Karpas-422 (cell line): ENCODE data around the gene SPATA33. TPM values are rescaled to one million over a fixed set of nuclear protein-coding genes. Genes with fewer than 3 reads are reported as not detected.
"Not testable (repeated sequence)": the region's sequence is repeated elsewhere in the genome, so short reads cannot be mapped to it uniquely, and the experiment has no call there.

Experiments used
- DNase-seq: peaks from one replicate; pipeline ENCODE4 v3.0.0-alpha.2; 2015
- H2AFZ ChIP-seq: fragments of 200-600 bp; sonication (generic); 2 replicates; pipeline ENCODE4 v1.6.1; 2014; ENCODE audit warnings: antibody characterized with exemption, low read length, mixed read lengths
- H3K27ac ChIP-seq: fragments of 200-600 bp; sonication (generic); 2 replicates; pipeline ENCODE4 v1.5.1; 2014; ENCODE audit warnings: mild to moderate bottlenecking, low read length, moderate library complexity
- H3K27me3 ChIP-seq: fragments of 200-600 bp; sonication (generic); 2 replicates; pipeline ENCODE4 v1.6.1; 2014; ENCODE audit warnings: low read length, mixed read lengths
- H3K36me3 ChIP-seq: fragments of 200-600 bp; sonication (generic); 2 replicates; pipeline ENCODE4 v1.6.1; 2014; ENCODE audit warnings: low read length, mixed read lengths; ENCODE audit not compliant: insufficient read depth
- H3K4me1 ChIP-seq: fragments of 200-600 bp; sonication (generic); 2 replicates; pipeline ENCODE4 v1.6.1; 2014; ENCODE audit warnings: mild to moderate bottlenecking, low read length, mixed read lengths
- H3K4me2 ChIP-seq: fragments of 200-600 bp; sonication (generic); 2 replicates; pipeline ENCODE4 v1.6.1; 2014; ENCODE audit warnings: low read length, low read depth, mild to moderate bottlenecking; ENCODE audit not compliant: poor library complexity, severe bottlenecking
- H3K4me3 ChIP-seq: fragments of 200-600 bp; sonication (generic); 2 replicates; pipeline ENCODE4 v1.5.1; 2014; ENCODE audit warnings: mild to moderate bottlenecking, antibody characterized with exemption, low read length, mixed read lengths
- H3K79me2 ChIP-seq: fragments of 200-600 bp; sonication (generic); 2 replicates; pipeline ENCODE4 v1.6.1; 2014; ENCODE audit warnings: mild to moderate bottlenecking, low read length, mixed read lengths
- H3K9ac ChIP-seq: fragments of 200-600 bp; sonication (generic); 2 replicates; pipeline ENCODE4 v1.6.0; 2014; ENCODE audit warnings: low read length
- H3K9me2 ChIP-seq: fragments of 200-600 bp; sonication (generic), shearing (Covaris generic); replicated peaks from 2 replicates; pipeline ENCODE4 v1.6.0; 2014; ENCODE audit warnings: mild to moderate bottlenecking, low read length, moderate library complexity; ENCODE audit not compliant: insufficient read depth
- H3K9me3 ChIP-seq: fragments of 300-700, 200-600 bp; sonication (generic); 2 replicates; pipeline ENCODE4 v1.6.1; 2014; ENCODE audit warnings: low read length, mixed read lengths
- H4K20me1 ChIP-seq: fragments of 200-600 bp; sonication (generic); 2 replicates; pipeline ENCODE4 v1.6.1; 2014; ENCODE audit warnings: mild to moderate bottlenecking, antibody characterized with exemption, low read length, low read depth; ENCODE audit not compliant: insufficient read depth
- total RNA-seq: library from RNA; depleted of rRNA; stranded (reverse); fragments of >200 nt; shearing (Covaris generic); gene quantifications from 2 replicates; pipeline ENCODE4 v1.2.3, GENCODE V29; 2014; ENCODE audit warnings: low replicate concordance

The SPATA33 gene
- total RNA-seq, 1 experiment from 2014 or later, result 5.1 TPM

DNA sequence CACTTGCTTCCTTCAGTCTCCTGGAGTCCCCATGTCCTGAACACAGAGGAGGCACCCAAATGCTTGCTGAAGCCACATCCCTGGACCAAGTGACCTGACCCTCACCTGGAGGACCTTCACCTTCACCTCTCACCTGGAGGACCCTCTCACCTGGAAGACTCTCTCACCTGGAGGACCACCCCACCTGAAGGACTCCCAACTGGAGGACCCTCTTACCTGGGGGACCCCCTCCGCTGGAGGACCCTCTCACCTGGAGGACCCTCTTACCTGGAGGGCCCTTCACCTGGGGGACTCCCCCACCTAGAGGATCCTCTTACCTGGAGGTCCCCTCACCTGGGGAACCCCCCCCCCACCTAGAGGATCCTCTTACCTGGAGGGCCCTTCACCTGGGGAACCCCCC is 28.3 kb downstream of the SPATA33 start:
- peak overlapping the region; percentile 96 for H3K4me2 ChIP-seq
- peak overlapping the region; percentile 79; the same call in 1 of the 2 replicates for H3K4me3 ChIP-seq
- H3K36me3 ChIP-seq, result peaks cover 12% of the 10 kb centered on the region; the same call in 1 of the 2 replicates
- DNase-seq, result no peak
- peaks cover 23% of the 10 kb centered on the region for H3K79me2 ChIP-seq
- H2AFZ ChIP-seq, result no peak overlapping the region
- no peak overlapping the region for H3K9ac ChIP-seq
- H4K20me1 ChIP-seq, result no peaks in the 10 kb centered on the region
- H3K4me1 ChIP-seq, result peaks cover 12% of the 10 kb centered on the region
- H3K9me3 ChIP-seq, result no peaks in the 10 kb centered on the region; the same call in 1 of the 2 replicates
- no peaks in the 10 kb centered on the region for H3K27me3 ChIP-seq
- H3K27ac ChIP-seq, result no peak overlapping the region
- no peaks in the 10 kb centered on the region for H3K9me2 ChIP-seq

DNA sequence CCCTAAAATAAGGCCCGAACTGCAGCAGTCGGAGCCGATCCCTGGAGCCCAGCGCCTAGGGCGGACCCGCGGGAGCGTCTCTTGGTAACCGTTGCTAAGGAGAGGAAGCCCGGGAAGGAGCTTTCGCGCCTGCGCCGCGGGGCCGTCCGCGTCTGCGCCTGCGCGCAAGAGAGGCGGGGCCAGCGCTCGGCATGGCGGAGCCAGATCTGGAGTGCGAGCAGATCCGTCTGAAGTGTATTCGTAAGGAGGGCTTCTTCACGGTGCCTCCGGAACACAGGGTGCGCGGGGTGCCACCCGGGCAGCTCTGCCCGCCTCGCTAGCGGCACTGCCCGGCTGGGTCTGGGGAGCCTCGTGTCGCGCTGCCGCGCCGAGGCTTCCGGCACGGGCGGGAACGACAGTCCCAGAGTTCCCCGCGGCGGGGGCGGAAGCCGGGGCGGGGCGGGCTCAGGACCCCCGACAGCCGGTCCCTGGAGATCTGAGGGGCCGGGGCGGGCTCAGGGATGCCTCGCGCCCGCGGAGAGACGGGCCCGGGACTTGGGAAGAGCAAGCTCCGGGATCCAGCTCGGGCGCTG is 29.0 kb downstream of the SPATA33 start, which contains the start of gene CDK10:
TSS of gene CDK10 (plus strand) at position 170 of the 572 bp plus-strand sequence. CDS start at position 192, 22 bp downstream.
- H2AFZ ChIP-seq, result peak within 1 kb of the TSS; percentile 95; the same call in 1 of the 2 replicates

DNA sequence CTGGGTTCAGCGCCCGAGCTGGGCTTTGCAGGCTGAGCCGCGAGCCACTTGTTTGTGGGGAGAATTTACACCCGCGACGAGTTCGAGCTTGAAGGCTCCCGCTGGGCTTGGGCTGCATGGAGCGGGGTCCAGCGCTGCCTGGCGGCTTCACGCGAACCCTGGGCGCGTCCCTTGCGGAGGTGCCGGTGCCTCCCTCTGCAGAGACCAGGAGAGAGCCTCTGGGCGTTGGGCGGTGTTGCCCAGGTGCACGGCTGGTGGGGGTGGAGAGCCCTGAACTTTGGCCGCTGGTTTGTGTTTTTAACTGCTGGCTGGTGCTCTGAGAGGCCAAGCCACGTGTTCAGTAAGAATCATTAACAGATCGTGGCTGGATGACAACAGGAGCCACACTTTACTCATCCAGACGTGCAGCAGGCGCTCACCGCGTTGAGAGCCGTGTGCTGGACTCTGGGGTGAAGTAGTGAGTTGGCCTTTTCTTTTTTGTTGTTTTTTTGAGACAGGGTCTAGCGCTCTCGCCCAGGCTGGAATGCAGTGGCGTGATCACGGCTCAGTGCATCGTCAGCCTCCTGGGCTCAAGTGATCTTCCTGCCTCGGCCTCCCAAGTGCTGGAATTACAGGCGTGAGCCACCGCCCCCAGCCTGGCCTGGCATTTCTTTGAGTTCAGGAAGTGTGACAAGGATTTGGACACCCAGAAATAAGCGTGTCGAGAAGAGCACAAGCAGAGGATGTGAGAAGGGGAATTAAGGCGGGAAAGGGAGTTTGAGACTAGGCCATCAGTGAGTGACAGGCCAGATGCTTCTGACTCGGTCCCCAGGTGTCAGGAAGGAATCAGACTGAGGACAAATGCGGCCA is 29.7 kb downstream of the SPATA33 start:
- Histone ChIP-seq H3K27ac (peak overlapping the region; percentile 83), H3K9ac (peak overlapping the region; percentile 92), H3K4me3 (peak overlapping the region; percentile 79), H3K27me3 (no peaks in the 10 kb centered on the region), H3K4me2 (peak overlapping the region; percentile 96), H3K36me3 (peaks cover 12% of the 10 kb centered on the region; the same call in 1 of the 2 replicates), H2AFZ (peak overlapping the region; percentile 81; the same call in 1 of the 2 replicates), H4K20me1 (no peaks in the 10 kb centered on the region), H3K4me1 (peaks cover 12% of the 10 kb centered on the region), H3K9me2 (no peaks in the 10 kb centered on the region), H3K79me2 (peaks cover 23% of the 10 kb centered on the region), H3K9me3 (no peaks in the 10 kb centered on the region; the same call in 1 of the 2 replicates)
- peak; percentile 70 for DNase-seq

More for the DNA sequence above, 29.0 kb downstream of the SPATA33 start, which contains the start of gene CDK10:
- Histone ChIP-seq H4K20me1 (no peaks in the 10 kb centered on the region), H3K4me2 (peak within 1 kb of the TSS; percentile 96), H3K4me1 (peaks cover 12% of the 10 kb centered on the region), H3K27ac (peak within 1 kb of the TSS; percentile 83), H3K9ac (peak within 1 kb of the TSS; percentile 92), H3K36me3 (peaks cover 12% of the 10 kb centered on the region; the same call in 1 of the 2 replicates), H3K9me2 (no peaks in the 10 kb centered on the region), H3K4me3 (peak within 1 kb of the TSS; percentile 79), H3K9me3 (no peaks in the 10 kb centered on the region; the same call in 1 of the 2 replicates), H3K79me2 (peaks cover 23% of the 10 kb centered on the region), H3K27me3 (no peaks in the 10 kb centered on the region)
- peak; percentile 96 for DNase-seq

DNA sequence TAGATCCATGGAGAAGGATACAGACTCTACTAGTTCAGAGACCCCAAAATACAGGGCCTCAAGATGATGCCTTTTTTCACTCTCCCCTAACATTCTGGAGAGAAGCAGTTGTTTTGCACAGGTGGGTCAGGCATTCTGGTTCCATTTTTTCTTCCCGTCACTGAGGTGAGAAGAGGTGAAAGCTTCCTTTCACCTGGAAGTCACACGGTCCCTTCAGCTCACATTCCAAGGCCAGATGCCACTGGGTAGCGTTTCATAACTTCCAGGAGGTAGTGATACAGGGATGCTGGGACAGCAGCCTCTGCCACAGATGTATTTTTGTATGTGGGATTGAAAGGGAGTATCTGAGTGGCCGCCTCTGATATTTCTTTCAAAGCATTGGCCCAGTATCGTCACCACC is 30.8 kb downstream of the SPATA33 start:
- Histone ChIP-seq H2AFZ (no peak overlapping the region), H3K4me3 (no peak overlapping the region), H3K9ac (no peak overlapping the region), H3K4me2 (no peak overlapping the region), H3K9me2 (no peaks in the 10 kb centered on the region), H3K27me3 (no peaks in the 10 kb centered on the region), H4K20me1 (no peaks in the 10 kb centered on the region), H3K27ac (no peak overlapping the region), H3K36me3 (peaks cover 13% of the 10 kb centered on the region; the same call in 1 of the 2 replicates), H3K4me1 (peaks cover 12% of the 10 kb centered on the region), H3K9me3 (no peaks in the 10 kb centered on the region; the same call in 1 of the 2 replicates), H3K79me2 (peaks cover 23% of the 10 kb centered on the region)
- DNase-seq, result no peak

DNA sequence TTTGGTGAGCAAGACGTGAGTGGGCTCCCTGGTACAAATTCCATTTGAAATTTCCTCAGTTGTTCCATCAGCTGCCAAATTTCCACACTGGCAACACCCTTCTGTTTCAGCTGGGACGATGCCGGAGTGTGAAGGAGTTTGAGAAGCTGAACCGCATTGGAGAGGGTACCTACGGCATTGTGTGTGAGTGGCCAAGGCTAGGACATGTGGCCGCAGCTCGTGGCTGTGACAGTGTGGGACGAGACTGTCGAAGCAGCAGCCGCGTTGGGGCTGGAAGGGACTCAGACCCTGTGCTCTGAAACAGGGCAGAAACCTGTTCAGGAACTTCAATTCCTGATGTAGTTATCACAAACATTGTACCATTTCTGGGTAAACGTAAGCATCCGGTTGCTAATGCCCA is 31.5 kb downstream of the SPATA33 start:
- Histone ChIP-seq H2AFZ (no peak overlapping the region), H3K9ac (no peak overlapping the region), H3K4me2 (no peak overlapping the region), H4K20me1 (no peaks in the 10 kb centered on the region), H3K27me3 (no peaks in the 10 kb centered on the region), H3K36me3 (0 out of 2 replicates have a peak, but pooled peaks cover 12% of the 10 kb centered on the region), H3K4me3 (no peak overlapping the region), H3K9me2 (no peaks in the 10 kb centered on the region), H3K79me2 (peaks cover 23% of the 10 kb centered on the region), H3K4me1 (peaks cover 12% of the 10 kb centered on the region), H3K9me3 (no peaks in the 10 kb centered on the region; the same call in 1 of the 2 replicates), H3K27ac (no peak overlapping the region)
- DNase-seq, result no peak

DNA sequence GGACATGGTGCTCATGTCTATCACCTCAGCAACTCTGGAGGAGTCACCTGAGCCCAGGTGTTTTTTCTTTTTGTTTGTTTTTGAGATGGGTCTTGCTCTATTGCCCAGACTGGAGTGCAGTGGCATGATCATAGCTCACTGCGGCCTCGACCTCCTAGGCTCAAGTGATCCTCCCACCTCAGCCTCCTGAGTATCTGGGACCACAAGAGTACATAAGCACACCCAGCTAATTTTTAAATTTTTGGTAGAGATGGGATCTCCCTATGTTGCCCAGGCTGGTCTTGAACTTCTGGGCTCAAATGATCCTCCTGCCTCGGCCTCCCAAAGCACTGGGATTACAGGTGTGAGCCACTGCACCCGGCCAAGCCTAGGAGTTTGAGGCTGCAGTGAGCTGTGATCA is 32.0 kb downstream of the SPATA33 start:
- not testable (repeated sequence) for H4K20me1 ChIP-seq, H3K4me2 ChIP-seq, DNase-seq, H3K27ac ChIP-seq, H3K27me3 ChIP-seq, H3K9me2 ChIP-seq, H3K9me3 ChIP-seq, H2AFZ ChIP-seq, H3K4me3 ChIP-seq, H3K9ac ChIP-seq
- Histone ChIP-seq H3K36me3 (0 out of 2 replicates have a peak, but pooled peaks cover 12% of the 10 kb centered on the region), H3K79me2 (peaks cover 23% of the 10 kb centered on the region), H3K4me1 (peaks cover 12% of the 10 kb centered on the region)

DNA sequence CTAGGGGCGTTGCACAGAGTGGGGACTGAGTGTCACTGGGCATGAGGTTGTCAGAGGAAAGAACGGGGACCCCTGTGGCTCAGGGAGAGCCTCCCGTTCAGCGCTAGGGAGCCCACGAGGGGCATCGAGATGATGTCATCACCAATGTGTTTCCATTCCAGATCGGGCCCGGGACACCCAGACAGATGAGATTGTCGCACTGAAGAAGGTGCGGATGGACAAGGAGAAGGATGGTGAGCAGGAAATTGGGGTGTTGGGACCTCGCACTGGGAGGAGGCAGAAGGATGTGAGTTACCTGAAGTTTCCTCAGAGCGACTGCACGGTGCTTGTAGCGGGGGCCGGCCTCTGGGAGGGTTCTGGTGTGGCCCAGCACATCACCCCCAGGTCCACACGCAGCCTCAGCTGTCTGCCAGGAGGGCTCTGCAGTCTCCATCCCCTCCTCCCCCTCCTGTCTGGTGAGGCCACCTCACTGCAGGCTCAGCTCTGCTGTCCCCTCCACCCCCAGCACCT is 32.8 kb downstream of the SPATA33 start:
- H3K27me3 ChIP-seq, result no peaks in the 10 kb centered on the region
- H3K9ac ChIP-seq, result no peak overlapping the region
- no peaks in the 10 kb centered on the region for H3K9me2 ChIP-seq
- H3K79me2 ChIP-seq, result peaks cover 23% of the 10 kb centered on the region
- H2AFZ ChIP-seq, result no peak overlapping the region
- no peaks in the 10 kb centered on the region for H4K20me1 ChIP-seq
- peaks cover 12% of the 10 kb centered on the region for H3K4me1 ChIP-seq
- H3K36me3 ChIP-seq, result 0 out of 2 replicates have a peak, but pooled peaks cover 8% of the 10 kb centered on the region
- no peaks in the 10 kb centered on the region; the same call in 1 of the 2 replicates for H3K9me3 ChIP-seq
- no peak overlapping the region for H3K27ac ChIP-seq
- no peak overlapping the region for H3K4me2 ChIP-seq
- no peak for DNase-seq
- H3K4me3 ChIP-seq, result no peak overlapping the region
